Panc1 (cell line): ENCODE measurements around the gene SH3BP2. TPM values are rescaled to one million over a fixed set of nuclear protein-coding genes. Genes with fewer than 3 reads are reported as not detected.

Experiments used
- ATAC-seq: fragments of 200-7000 bp; cut with Tn5 transposase; 2 replicates; pipeline ENCODE4 v1.9.1; 2020; ENCODE audit warnings: mild to moderate bottlenecking, moderate library complexity
- BruUV-seq: library from RNA; stranded (reverse); fragments of 400-500 nt; replicated peaks from 2 replicates; lab custom pipeline; 2021; lab: Mats Ljungman, UMichigan
- CTCF ChIA-PET: fragments of 300-600 bp; sonication (Branson Sonifier 250); formaldehyde crosslinking; loops from one replicate; lab custom pipeline; 2022; ENCODE audit warnings: antibody characterized with exemption; lab: Charles Lee
- POLR2A ChIA-PET: fragments of 300-600 bp; sonication (Branson Sonifier 250); formaldehyde crosslinking; loops from one replicate; lab custom pipeline; 2022; ENCODE audit warnings: antibody characterized with exemption; lab: Charles Lee
- DNase-seq: peaks from one replicate; pipeline ENCODE4 v3.0.0-alpha.2; 2010; ENCODE audit warnings: low read depth, low spot score
- H3K27ac ChIP-seq: 2 replicates; pipeline ENCODE4 v1.5.1; 2011; ENCODE audit warnings: mild to moderate bottlenecking, low read length, inconsistent platforms
- H3K27me3 ChIP-seq: fragments of 200-500 bp; sonication (Bioruptor generic); 2 replicates; pipeline ENCODE4 v1.6.0; 2014; ENCODE audit warnings: low read length, inconsistent platforms; ENCODE audit not compliant: control insufficient read depth, insufficient read depth
- H3K36me3 ChIP-seq: fragments of 200-500 bp; sonication (Bioruptor generic); 2 replicates; pipeline ENCODE4 v1.5.1; 2014; ENCODE audit warnings: inconsistent platforms, mild to moderate bottlenecking, low read length, moderate library complexity; ENCODE audit not compliant: control insufficient read depth, insufficient read depth
- H3K4me1 ChIP-seq: 2 replicates; pipeline ENCODE4 v1.5.1; 2011; ENCODE audit warnings: inconsistent platforms, mild to moderate bottlenecking, low read length, moderate library complexity; ENCODE audit not compliant: control insufficient read depth, insufficient read depth
- H3K4me3 ChIP-seq, 2 experiments: 2 replicates each; pipeline ENCODE4 v1.5.1; 2011 to 2012; ENCODE audit warnings: low read depth in 2 of 2, low read length in 2 of 2, mild to moderate bottlenecking in 2 of 2, inconsistent platforms in 1 of 2, moderate library complexity in 1 of 2
- H3K9me3 ChIP-seq: fragments of 200-500 bp; sonication (Bioruptor generic); 2 replicates; pipeline ENCODE4 v1.5.1; 2014; ENCODE audit warnings: low read depth, mild to moderate bottlenecking, inconsistent platforms, low read length, moderate library complexity; ENCODE audit not compliant: control insufficient read depth, insufficient read depth
- POLR2AphosphoS5 ChIP-seq: IDR thresholded peaks from 2 replicates; pipeline ENCODE4 v1.6.1; 2012; ENCODE audit warnings: mild to moderate bottlenecking, low read depth, low read length, moderate library complexity
- SIN3A ChIP-seq: IDR thresholded peaks from 2 replicates; pipeline ENCODE4 v1.6.1; 2012; ENCODE audit warnings: low read depth, mild to moderate bottlenecking, low read length, moderate library complexity, borderline replicate concordance; ENCODE audit not compliant: insufficient read depth
- TCF7L2 ChIP-seq: IDR thresholded peaks from 2 replicates; pipeline ENCODE4 v1.6.1; 2011; ENCODE audit warnings: mild to moderate bottlenecking, low read depth, low read length, inconsistent platforms
- in situ Hi-C: cut with HindIII; loops from 2 replicates; pipeline ENCODE4 v1.10.0; 2016; ENCODE audit warnings: low sequenced_read_pairs, low pct_unique_long_range_greater_than_20kb
- intact Hi-C: fragments of 100-400 bp; cut with micrococcal nuclease; formaldehyde crosslinking; loops from one replicate; pipeline ENCODE4 v1.10.0; 2022; ENCODE audit not compliant: unreplicated experiment
- total RNA-seq: library from RNA; stranded (reverse); gene quantifications from one replicate; pipeline ENCODE4 v1.2.1, GENCODE V29; 2021; ENCODE audit not compliant: unreplicated experiment
- TF ChIP-seq, protein P1 (sequence below): fragments of 450-650 bp; IDR thresholded peaks from 2 replicates; pipeline ENCODE4 v1.5.1; 2017; ENCODE audit warnings: mild to moderate bottlenecking
- TF ChIP-seq, protein P2 (sequence below), 2 experiments: IDR thresholded peaks; 2 replicates each; pipeline ENCODE4 v1.6.1; 2011 to 2012; ENCODE audit warnings: low read depth in 2 of 2, control low read depth in 1 of 2, low read length in 1 of 2, mild to moderate bottlenecking in 1 of 2, moderate library complexity in 1 of 2; ENCODE audit not compliant: insufficient read depth in 1 of 2

The SH3BP2 gene
- total RNA-seq, 1 experiment from 2014 or later: 93.4 TPM

DNA sequence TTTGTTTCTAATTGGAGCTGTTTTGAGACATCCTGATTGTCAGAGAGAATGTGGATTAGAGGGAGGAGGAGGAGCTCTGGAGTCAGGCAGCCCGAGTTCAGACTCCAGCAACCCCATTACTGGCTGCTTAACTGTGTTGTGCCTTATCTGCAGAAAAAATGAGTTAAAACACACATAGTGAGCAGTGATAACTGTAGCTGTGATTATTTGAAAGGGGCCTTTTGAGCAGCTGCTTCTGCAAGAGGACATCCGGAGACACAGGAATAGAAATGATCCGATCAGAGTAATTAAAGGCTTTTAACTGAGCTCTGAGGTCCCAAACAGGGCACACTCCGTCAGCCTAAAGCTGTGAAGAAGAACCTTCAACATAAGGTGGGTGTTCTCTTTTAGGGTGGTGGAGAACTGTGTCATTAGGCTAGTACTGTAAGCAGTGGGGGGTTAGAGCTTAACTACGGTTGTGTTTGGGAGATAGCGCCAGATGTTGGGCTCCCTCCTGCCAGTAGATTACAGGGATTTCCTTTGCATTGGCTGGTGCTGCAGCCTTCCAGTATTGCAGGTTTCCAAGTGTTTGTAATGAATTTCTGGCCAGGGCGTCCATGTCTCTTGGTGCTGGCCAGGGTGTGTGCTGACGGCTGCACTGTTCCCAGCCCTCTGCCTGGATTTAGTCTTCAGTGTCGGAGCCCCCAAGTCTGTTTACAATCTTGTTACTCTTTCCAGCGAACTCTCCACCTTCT lies 75.0 kb downstream of the SH3BP2 start:
- Histone ChIP-seq H3K27me3 (no peaks in the 10 kb centered on the region), H3K9me3 (no peaks in the 10 kb centered on the region), H3K27ac (no peak overlapping the region), H3K4me3 (no peak overlapping the region), H3K4me1 (peaks cover 3% of the 10 kb centered on the region; the same call in 1 of the 2 replicates), H3K36me3 (no peaks in the 10 kb centered on the region)
- in situ Hi-C loops: no loop called here
- ATAC-seq (no peak), DNase-seq (no peak)
- ChIA-PET CTCF (no interaction called here), POLR2A (no interaction called here)
- intact Hi-C loops: no loop called here
- TF ChIP-seq, protein P1, sequence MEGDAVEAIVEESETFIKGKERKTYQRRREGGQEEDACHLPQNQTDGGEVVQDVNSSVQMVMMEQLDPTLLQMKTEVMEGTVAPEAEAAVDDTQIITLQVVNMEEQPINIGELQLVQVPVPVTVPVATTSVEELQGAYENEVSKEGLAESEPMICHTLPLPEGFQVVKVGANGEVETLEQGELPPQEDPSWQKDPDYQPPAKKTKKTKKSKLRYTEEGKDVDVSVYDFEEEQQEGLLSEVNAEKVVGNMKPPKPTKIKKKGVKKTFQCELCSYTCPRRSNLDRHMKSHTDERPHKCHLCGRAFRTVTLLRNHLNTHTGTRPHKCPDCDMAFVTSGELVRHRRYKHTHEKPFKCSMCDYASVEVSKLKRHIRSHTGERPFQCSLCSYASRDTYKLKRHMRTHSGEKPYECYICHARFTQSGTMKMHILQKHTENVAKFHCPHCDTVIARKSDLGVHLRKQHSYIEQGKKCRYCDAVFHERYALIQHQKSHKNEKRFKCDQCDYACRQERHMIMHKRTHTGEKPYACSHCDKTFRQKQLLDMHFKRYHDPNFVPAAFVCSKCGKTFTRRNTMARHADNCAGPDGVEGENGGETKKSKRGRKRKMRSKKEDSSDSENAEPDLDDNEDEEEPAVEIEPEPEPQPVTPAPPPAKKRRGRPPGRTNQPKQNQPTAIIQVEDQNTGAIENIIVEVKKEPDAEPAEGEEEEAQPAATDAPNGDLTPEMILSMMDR: no peak
- TF ChIP-seq POLR2AphosphoS5: no peak
- no peak for TF ChIP-seq SIN3A
- no TSS peak for BruUV-seq

DNA sequence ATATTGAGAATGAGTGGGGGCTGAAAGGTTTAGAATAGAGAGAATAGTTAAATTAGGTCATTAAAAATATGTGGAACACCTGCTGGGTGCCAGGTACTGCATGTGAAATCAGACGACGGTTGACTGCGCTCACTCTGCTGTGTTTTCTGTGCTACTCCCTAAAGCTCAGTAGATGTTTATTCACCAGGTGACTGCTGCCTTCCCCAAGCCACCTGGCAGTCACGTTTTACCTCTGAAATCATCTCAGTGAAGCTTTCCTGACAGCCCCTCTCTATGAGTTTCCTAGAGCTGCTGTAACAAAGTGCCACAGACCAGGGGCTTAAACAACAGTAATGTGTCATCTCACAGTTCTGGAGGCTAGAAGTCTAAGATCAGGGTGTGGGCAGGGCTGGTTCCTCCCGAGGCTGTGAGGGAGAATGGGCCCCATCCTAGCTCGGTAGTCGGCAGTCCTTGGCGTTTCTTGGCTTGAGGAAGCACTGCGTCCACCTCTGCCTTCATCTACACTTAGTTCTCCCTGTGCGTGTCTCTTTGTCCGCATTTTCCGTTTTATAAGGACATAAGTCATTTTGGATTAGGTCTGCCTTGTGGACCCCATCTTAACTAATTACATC lies 76.1 kb downstream of the SH3BP2 start:
- CTCF ChIA-PET: no interaction called here
- no TSS peak for BruUV-seq
- no peaks in the 10 kb centered on the region for H3K36me3 ChIP-seq
- H3K27me3 ChIP-seq: no peaks in the 10 kb centered on the region
- in situ Hi-C loops: no loop called here
- intact Hi-C loops: no loop called here
- no peak overlapping the region for H3K4me3 ChIP-seq
- no peak for ATAC-seq
- TF ChIP-seq POLR2AphosphoS5 (no peak), SIN3A (no peak), TCF7L2 (no peak)
- TF ChIP-seq, protein P2, sequence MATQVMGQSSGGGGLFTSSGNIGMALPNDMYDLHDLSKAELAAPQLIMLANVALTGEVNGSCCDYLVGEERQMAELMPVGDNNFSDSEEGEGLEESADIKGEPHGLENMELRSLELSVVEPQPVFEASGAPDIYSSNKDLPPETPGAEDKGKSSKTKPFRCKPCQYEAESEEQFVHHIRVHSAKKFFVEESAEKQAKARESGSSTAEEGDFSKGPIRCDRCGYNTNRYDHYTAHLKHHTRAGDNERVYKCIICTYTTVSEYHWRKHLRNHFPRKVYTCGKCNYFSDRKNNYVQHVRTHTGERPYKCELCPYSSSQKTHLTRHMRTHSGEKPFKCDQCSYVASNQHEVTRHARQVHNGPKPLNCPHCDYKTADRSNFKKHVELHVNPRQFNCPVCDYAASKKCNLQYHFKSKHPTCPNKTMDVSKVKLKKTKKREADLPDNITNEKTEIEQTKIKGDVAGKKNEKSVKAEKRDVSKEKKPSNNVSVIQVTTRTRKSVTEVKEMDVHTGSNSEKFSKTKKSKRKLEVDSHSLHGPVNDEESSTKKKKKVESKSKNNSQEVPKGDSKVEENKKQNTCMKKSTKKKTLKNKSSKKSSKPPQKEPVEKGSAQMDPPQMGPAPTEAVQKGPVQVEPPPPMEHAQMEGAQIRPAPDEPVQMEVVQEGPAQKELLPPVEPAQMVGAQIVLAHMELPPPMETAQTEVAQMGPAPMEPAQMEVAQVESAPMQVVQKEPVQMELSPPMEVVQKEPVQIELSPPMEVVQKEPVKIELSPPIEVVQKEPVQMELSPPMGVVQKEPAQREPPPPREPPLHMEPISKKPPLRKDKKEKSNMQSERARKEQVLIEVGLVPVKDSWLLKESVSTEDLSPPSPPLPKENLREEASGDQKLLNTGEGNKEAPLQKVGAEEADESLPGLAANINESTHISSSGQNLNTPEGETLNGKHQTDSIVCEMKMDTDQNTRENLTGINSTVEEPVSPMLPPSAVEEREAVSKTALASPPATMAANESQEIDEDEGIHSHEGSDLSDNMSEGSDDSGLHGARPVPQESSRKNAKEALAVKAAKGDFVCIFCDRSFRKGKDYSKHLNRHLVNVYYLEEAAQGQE (IDR thresholded peaks at IDR 0.05; ENCODE audit: insufficient read depth in 1 of 2, low read depth in 2 of 2, low read length in 1 of 2): no peak
- TF ChIP-seq, protein P1: no peak
- H3K9me3 ChIP-seq: no peaks in the 10 kb centered on the region
- POLR2A ChIA-PET: no interaction called here
- peaks cover 2% of the 10 kb centered on the region; the same call in 1 of the 2 replicates for H3K4me1 ChIP-seq
- no peak for DNase-seq
- H3K27ac ChIP-seq: no peak overlapping the region
